Fibroblast of gingiva (primary cell): ENCODE data around the gene TIMM17B.

Experiments
- DNase-seq: peaks from one replicate; pipeline ENCODE4 v3.0.0-alpha.2; 2011; ENCODE audit warnings: low read depth

Gene TIMM17B

DNA sequence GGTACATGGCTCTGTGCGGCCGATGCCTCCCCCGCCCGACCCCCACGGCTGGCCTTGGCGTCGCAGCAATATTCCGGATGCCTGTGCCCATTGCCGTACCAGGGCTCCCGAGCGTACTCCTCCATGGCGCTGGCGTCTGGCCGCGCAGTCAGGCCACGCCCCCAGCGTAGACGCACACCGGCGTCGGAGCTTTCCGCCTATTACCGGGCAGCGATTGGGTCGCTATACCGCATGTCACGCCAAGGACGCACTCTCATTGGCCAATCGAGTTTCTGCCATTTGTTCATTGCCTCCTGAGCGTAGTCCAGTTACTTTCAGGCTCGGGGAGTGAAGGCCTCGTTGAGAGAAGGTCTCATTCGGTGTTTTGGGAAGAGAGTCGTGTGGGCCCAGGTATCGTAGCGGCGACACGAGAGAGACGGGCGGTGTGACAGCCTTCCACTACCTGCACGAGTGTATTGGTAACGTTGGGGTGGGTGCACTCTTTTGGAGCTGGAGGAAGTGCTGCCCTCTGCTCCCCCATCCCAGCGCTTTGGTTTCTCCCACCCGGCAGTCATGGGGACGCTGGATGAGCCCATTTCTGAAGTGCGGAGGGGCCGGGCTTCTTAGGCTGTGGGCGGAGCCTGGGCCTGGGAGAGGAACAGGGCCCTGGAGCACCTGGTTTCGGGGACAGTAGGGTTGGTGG lies at the start of gene TIMM17B, which contains the start of gene PQBP1:
TSS of gene TIMM17B (minus strand) at position 144 of the 682 bp plus-strand sequence. CDS start at position 125, 19 bp downstream.
TSS of gene PQBP1 (plus strand) at position 306 of the 682 bp plus-strand sequence. CDS start 580 bp downstream, outside the sequence.
- peak; percentile 96 for DNase-seq

DNA sequence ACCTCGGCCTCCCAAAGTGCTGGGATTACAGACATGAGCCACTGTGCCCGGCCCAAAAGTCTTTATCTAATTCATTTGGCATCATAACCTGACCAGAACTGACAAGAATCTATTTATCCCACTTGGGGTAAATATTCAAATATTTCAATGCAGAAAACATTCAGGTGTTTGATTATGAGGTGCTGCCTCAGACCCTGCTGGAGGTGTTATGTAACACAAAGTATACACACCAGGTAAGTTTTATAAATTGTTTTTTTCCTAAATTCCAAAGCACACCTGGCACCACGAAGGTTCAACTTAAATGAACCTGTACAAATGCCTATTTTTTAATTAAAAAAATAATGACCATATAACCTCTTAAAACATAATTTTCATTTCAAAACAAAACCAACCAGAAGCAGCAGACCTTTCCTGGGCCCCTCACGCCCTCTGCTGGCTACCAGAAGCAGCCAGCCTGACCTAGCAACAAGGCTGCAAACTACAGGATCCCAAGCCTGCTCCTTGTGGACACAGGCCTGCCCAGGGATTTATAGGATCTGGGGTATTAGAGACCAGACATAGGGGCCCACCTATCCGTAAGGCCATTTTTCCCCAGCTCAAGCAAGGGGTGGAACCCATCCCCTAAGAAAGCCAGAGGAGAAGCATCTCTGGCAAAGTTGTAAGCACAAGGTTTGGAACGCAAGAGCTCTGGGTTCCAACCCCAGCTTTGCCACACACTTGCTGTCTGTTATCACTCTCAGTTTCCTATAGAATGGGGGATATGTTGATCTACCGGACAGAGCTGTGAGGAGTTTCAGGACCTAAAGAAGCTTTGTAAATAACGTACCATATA lies 48.2 kb upstream of the TIMM17B start:
- peak; percentile 30 for DNase-seq

DNA sequence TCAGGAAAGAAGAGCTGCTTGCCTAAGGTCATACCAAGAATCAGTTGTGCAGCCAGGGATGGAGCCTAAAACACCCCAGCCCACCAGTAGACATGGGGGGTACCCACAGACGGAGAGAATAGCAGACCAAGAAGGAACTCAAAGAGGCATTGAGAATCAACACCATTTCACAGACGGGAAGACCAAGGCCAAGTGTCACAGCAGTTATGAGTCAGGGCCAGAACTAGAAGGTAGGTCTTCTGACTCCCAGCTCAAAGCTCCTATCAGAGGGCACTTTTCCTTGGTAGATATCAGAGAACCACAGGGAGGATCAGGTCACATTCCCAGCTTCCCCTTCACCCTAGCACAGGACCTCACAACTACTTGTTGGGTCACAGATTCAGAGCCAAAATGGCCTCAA lies 45.3 kb upstream of the TIMM17B start:
- no peak for DNase-seq

DNA sequence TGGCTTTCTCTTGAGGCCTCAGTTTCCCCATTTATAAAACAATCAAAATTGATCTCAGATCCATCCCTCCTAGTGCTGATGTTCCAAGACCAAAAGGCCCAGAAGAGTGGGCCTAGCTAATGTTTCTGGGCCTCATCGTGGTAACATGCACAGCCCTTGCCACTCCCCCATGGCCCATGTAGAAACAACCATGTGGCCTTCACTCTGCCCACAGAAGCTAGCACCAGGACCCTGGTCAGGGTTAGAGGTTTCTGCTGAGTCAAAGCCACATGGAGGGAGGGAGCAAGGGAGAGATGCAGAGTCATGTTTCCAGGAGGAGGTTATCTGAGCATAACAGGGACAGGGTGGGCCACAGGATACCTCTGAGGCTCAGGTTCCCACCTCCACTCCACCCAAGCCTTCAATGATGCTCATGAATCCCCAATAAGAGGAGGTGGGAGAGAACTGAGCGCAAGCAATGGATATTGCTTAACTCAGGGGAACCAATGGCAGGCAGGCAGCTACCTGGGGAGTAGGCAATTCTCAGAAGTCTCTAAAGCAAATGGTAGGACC lies 42.9 kb upstream of the TIMM17B start:
- DNase-seq = no peak

GRCh38 chrX:48939524-48940228 lies 42.1 kb upstream of the TIMM17B start:
- DNase-seq = no peak

DNA sequence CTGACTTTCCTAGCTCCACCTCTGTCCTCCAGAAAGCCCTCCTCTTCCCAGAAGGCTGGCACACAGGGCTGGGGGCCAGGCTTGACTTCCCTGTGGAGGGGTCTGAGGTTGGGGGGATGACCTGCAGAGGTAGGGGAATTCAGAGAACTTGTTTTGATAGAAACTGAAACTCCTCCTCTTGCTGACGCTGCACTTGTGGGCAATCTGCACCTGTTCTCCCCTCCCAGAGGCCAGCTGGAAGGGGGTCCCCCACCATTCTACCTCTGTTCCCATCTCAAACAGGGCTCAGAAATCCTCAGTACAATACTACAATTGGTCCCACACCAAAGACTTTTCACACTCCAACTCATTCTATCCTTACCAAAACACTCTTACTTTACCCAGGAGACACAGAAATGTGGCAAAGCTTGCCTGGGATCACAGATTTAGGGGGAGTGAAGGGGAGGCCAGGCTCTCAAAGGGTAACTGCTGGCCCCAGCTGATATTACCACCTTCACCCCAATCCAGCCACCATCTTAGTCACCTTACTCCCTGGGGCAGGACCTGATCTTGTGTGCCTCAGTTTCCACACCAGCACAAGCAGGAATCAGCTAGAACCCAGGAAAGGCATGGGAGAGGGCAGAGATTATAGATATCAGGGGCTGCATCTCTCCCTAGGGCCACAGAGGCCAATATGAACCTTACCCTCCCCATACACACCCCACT lies 41.3 kb upstream of the TIMM17B start:
- DNase-seq = no peak

GRCh38 chrX:48937054-48937907 lies 39.7 kb upstream of the TIMM17B start:
- DNase-seq = no peak

- no peak for DNase-seq
Observed at GRCh38 chrX:48936429-48937053, 39.0 kb upstream of the TIMM17B start.

DNA sequence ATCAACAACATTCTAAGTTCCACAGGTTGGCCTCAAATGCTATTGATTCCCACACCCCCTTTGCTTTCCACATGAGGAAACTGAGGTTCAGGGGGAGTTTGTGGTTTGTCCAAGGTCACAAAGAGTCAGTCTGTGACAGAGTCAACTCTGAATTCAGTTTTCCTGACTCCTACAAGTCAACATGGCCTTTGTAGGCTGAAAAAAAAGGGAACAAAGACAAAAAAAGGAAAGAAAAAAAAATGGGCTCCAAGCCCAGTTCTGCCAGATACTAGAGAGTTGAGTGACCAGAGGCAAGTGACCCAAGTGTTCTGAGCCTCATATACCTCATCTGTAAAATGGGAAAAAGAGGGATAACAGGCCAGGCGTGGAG lies 37.7 kb upstream of the TIMM17B start:
- DNase-seq = no peak

DNA sequence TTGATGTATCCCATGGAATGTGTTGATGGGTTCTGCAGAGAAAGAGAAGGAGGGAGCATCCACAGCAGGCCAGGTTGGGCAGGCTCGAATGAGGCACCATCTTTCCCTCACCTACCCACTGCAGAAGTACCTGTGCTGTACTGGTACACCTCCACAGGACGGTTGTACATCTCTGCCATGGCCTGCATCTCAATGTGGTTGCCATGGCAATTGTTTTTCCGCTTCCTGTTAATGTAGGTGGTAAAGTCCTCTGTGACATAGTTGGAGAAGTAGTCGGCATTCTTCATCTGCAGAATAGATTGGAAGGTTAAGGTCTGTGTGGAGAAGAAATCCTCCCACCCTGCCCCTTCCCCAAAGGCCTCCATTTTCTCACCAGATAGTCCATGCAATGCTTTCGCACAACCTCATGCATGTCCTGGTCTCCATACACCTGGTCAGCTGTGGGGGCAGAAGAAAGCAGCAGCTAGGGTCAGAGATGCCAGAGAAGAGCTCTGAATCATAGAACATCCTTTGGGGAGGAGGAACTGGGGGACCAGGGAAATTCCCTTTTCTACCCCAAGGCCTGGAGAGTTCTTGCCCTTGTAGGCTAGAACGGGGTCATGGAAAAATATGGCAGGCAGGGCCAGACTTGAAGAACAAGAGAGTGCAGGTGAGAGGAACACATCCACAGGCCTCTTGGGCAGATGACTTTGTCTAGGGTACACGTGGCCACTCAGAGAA lies 37.2 kb upstream of the TIMM17B start:
- no peak for DNase-seq

- no peak for DNase-seq
Observed at GRCh38 chrX:48933757-48934156, 36.2 kb upstream of the TIMM17B start.

DNA sequence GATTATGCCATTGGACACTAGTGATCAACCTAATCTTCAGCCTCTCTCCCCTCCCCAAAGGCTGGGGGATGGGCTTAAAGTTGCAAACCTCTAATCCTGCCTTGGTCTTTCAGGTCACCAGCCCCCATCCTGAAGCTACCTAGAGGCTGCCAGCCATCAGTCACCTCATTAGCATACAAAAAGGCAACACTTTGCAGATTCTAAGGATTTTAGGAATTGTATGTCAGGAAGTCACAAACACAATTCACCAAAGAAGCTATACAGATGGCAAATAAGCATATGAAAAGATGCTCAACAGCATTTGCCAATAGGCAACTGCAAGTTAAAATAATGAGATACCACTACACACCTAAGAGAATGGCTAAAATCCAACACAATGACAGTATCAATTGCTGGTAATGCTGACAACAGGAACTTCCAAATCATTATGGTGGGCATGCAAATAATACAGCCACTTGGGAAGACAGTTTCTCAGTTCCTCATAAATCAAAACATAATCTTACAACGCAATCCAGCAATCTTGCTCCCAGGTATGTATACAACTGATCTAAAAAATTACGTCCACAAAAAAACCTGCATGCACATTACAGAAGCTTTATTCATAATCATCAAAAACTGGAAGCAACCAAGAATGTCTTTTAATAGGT lies 30.3 kb upstream of the TIMM17B start:
- DNase-seq = no peak

DNA sequence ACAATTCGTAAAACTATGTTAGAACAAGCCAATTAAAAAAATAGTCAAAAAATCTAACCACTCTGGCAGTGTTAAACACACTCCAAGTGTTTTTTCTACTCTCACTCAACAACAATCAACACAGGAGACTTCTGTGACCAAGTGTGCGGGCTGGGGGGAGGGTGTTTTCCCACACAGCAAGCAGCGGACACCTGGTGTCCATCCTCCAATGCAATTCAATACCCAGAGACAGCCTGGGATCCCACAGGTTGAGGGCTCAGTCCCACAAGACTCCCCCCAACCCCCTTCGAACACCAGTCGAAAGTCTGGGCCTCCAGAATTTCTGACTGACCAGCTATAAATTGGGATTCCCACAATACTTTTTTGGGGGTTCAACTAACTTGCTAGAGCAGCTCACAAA lies 29.6 kb upstream of the TIMM17B start:
- no peak for DNase-seq

GRCh38 chrX:48924270-48924669 lies 26.7 kb upstream of the TIMM17B start:
- DNase-seq = no peak

GRCh38 chrX:48923771-48924170 lies 26.2 kb upstream of the TIMM17B start:
- no peak for DNase-seq

- DNase-seq = no peak
Observed at GRCh38 chrX:48920718-48921104, 23.1 kb upstream of the TIMM17B start.

GRCh38 chrX:48919947-48920717 lies 22.6 kb upstream of the TIMM17B start:
- no peak for DNase-seq

DNA sequence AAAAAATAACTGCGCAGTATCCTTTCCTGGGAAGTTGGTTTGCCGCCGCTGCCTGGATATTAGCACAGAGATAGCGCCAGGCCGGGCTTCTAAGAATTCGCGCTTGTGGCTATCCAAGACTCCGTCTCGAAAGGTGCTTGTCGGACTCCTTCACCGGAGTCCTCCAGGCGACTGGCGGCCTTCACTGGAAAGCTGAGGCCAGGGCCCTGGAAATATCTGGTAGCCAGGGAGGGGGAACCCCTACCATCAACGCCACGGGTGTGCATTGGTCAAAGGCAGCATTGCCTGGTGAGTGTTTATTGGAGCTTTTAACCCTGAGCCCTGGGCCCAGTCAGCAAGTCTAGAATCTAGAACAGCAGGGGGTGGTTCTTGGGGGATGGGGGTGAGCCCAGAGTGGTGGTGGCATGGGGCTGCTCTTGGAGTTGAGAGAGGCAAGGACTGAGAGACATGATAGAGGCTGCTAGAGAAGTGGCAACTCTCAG lies 21.8 kb upstream of the TIMM17B start:
- no peak for DNase-seq
